Astrocyte of the cerebellum (primary cell): Measurements from ENCODE around the gene ATP5PF.
A peak's percentile ranks its signal among the peaks of the same experiment; 100 is the strongest.
"Not testable (repeated sequence)": the region's sequence is repeated elsewhere in the genome, so short reads cannot be mapped to it uniquely, and the experiment has no call there.

Experiments
- DNase-seq: peaks from one replicate; pipeline ENCODE4 v3.0.0-alpha.2; 2011; ENCODE audit warnings: low read depth
- H3K4me3 ChIP-seq: 2 replicates; pipeline ENCODE4 v1.5.1; 2011; ENCODE audit warnings: mild to moderate bottlenecking, low read depth, low read length, moderate library complexity
- in situ Hi-C: cut with HindIII; loops from 2 replicates; pipeline ENCODE4 v1.10.0; 2017; ENCODE audit warnings: low sequenced_read_pairs
- TF ChIP-seq, protein P1 (sequence below): IDR thresholded peaks from 2 replicates; pipeline ENCODE4 v1.5.1; 2012; ENCODE audit warnings: low read length, low read depth, moderate library complexity, mild to moderate bottlenecking; ENCODE audit errors: missing control alignments

Gene ATP5PF

DNA sequence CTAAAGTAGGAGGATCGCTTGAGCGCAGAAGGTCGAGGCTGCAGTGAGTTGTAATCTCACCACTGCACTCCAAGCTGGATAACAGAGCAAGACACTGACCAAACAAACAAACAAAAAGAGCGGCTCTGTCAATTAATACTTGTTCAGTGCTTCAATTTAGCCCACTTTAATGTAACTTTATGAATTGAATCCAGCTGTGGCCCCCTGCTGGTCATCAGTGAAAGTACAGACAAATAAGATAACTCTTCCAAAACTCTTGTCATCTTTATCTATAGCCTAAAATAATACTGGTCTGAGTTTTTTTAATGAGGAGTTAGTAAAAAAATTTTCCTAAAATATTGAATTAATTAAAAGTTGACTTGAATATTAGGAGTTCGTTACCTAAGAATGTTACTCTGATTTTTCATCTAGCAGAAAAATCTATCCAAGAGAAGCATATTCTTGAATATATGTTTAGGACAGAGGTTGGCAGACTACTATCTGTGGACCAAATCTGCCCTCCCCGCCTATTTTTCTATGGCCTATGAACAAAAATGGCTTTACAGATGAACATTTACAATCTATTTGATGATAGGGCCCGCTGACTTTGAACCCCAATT, 26.1 kb downstream of the ATP5PF start:
- TF ChIP-seq, protein P1, sequence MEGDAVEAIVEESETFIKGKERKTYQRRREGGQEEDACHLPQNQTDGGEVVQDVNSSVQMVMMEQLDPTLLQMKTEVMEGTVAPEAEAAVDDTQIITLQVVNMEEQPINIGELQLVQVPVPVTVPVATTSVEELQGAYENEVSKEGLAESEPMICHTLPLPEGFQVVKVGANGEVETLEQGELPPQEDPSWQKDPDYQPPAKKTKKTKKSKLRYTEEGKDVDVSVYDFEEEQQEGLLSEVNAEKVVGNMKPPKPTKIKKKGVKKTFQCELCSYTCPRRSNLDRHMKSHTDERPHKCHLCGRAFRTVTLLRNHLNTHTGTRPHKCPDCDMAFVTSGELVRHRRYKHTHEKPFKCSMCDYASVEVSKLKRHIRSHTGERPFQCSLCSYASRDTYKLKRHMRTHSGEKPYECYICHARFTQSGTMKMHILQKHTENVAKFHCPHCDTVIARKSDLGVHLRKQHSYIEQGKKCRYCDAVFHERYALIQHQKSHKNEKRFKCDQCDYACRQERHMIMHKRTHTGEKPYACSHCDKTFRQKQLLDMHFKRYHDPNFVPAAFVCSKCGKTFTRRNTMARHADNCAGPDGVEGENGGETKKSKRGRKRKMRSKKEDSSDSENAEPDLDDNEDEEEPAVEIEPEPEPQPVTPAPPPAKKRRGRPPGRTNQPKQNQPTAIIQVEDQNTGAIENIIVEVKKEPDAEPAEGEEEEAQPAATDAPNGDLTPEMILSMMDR = peak; percentile 74
- H3K4me3 ChIP-seq = no peak overlapping the region
- DNase-seq = peak; percentile 26
- in situ Hi-C loops = no loop called here

- TF ChIP-seq, protein P1 = no peak
- DNase-seq = no peak
- in situ Hi-C loops = no loop called here
- no peak overlapping the region for H3K4me3 ChIP-seq
These were observed 33.2 kb downstream of the ATP5PF start for GRCh38 chr21:25701529-25701928.

DNA sequence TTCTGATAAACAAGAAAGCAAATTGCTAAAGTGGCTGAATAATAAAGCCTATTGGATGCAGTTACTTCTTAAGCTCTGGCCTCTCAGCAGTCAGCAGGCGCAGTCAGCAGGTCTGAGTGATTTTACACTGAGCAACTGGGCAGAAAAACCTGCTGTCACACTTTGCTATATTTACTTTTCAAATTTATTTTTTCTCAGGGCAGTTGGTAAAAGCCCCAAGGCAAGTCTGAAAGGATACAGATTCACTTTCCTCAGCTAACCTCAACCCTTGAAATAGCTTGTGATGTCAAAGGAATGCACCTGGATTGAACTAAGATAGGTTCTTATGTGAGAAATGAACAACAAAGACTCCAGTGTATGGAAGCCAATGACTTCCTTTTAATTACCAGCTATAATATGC, 34.0 kb downstream of the ATP5PF start:
- no peak overlapping the region for H3K4me3 ChIP-seq
- in situ Hi-C loops = no loop called here
- no peak for DNase-seq
- TF ChIP-seq, protein P1 = no peak

GRCh38 chr21:25695461-25695860, 39.2 kb downstream of the ATP5PF start:
- DNase-seq, in situ Hi-C loops, H3K4me3 ChIP-seq: not testable (repeated sequence)

DNA sequence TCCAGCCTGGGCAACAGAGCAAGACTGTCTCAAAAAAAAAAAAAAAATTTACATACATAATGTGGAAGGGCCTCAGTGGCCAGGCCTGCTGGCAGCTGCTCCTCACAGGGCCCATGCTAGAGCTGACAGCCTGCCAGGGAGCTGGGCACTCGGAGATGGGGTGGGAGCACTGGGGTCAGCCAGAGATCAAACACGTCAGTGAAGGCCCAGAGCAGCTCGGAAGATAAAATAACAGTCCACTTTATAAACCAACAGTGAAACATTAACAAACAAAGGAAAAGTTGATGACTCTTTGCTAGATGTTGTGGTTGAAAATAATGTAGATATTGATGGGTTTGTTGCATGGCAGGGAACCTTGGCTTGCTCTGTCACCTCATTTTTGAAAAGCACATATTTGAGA, 42.7 kb downstream of the ATP5PF start:
- in situ Hi-C loops = no loop called here
- no peak overlapping the region for H3K4me3 ChIP-seq
- TF ChIP-seq, protein P1 = no peak
- DNase-seq = no peak

DNA sequence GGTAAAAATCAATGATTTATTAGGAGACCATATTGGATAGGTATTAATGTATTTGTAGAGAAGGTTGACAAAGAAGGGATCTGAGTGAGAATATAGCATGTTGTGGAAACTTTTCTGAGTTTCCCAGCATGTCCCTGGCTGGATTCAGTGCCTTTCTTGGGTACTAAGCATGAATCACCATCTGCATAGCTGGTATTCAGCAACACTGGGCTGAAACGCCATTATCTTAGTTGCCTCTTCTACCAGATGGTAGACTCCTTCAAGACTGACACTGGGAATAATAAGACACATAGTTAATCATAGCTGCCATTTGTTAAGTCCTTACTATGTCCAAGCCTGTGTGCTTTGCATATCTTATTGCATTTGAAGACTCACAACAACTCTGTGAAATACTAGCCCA, 45.5 kb downstream of the ATP5PF start:
- in situ Hi-C loops = no loop called here
- TF ChIP-seq, protein P1 = no peak
- no peak for DNase-seq
- no peak overlapping the region for H3K4me3 ChIP-seq

DNA sequence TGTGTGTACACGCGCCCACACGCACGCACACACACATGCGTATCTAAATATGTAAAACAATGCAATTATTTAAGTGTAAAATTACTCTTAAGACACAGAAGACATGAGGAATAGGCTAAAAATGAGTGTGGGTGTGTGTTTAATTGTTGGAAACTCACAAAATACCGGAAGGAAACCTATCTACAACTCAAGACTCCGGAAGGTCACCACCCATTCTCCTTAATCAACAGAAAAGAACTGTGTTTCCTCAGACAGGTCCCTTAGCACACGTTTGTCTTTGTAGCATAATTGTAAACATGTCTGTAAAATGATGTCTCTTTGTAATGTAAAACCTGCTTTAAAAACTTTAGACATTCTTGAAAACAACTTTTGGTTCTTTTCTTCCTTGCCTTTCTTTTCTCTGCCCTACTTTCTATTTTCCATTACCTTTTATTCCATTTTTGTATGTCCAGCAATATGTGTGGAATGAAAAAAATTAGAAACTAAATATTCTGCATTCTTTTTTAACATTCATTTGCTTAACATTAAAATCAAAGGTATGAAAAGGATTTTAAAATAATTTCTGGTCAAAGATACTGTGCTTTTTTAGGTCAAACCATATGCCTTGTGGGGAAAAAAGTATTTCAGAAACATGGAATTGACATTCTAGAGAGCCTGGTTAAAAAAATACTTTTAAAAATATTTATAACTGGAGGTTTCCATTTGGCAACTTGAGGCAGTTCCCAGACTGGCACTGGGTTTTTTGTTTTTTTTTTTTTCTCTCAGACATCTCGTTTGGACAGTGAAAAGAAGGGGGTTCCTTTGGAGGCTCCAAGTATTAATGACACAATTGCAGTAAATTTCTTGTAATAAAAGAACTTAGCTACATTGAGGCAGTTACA, 46.2 kb downstream of the ATP5PF start:
- DNase-seq = no peak
- TF ChIP-seq, protein P1 = no peak
- in situ Hi-C loops = no loop called here

More for the DNA sequence above, 46.2 kb downstream of the ATP5PF start:
- H3K4me3 ChIP-seq = no peak overlapping the region
